HepG2 (cell line): Measurements from ENCODE around the gene FANCG. TPM values are rescaled to one million over a fixed set of nuclear protein-coding genes. Genes with fewer than 3 reads are reported as not detected.

Experiments used
- ATAC-seq: fragments of 200-7000 bp; cut with Tn5 transposase; 3 replicates; pipeline ENCODE4 v1.9.1; 2020; ENCODE audit warnings: mild to moderate bottlenecking, moderate library complexity
- BruUV-seq: library from RNA; stranded (reverse); fragments of 400-500 nt; replicated peaks from 2 replicates; lab custom pipeline; 2021; lab: Mats Ljungman, UMichigan
- CTCF ChIA-PET: fragments of 300-600 bp; formaldehyde crosslinking; extraction: SDS; loops from one replicate; lab custom pipeline; 2021; ENCODE audit warnings: low total read pairs, inconsistent platforms, low intra/inter-chr PET ratio; lab: Yijun Ruan, JAX
- POLR2A ChIA-PET: fragments of 350-600 bp; sonication (Branson Sonifier 250); formaldehyde crosslinking; loops from one replicate; lab custom pipeline; 2020; ENCODE audit warnings: antibody characterized with exemption, inconsistent platforms; lab: Yijun Ruan, JAX
- DNase-seq: peaks from one replicate; pipeline ENCODE4 v3.0.0-alpha.2; 2015; ENCODE audit warnings: low spot score
- FAIRE-seq: peaks from 3 replicates; lab custom pipeline; 2011; peaks lifted over from hg19 to GRCh38; lab: Jason Lieb, UNC
- H2AFZ ChIP-seq: one replicate; pipeline ENCODE4 v1.6.1; 2011; ENCODE audit warnings: low read length, inconsistent platforms
- H3K27ac ChIP-seq: fragments of 300-600 bp; 3 replicates; pipeline ENCODE4 v1.8.0; 2011; ENCODE audit warnings: mixed run types, mild to moderate bottlenecking, mixed read lengths, low read length, inconsistent platforms; ENCODE audit not compliant: insufficient read depth; ENCODE audit errors: extremely low read length
- H3K27me3 ChIP-seq, 2 experiments: fragments of 200-600 bp in 1 of 2; 2 replicates in 1 of 2; 3 replicates in 1 of 2; pipeline versions ENCODE4 v1.6.0 to v1.8.0; 2011; ENCODE audit warnings: low read length in 2 of 2, mild to moderate bottlenecking in 2 of 2, moderate library complexity in 2 of 2, inconsistent platforms in 1 of 2; ENCODE audit not compliant: insufficient read depth in 2 of 2, control insufficient read depth in 1 of 2
- H3K36me3 ChIP-seq, 2 experiments: fragments of 200-600 bp in 1 of 2; replicated peaks in 1 of 2; 2 replicates in 1 of 2; 3 replicates in 1 of 2; pipeline versions ENCODE4 v1.5.1 to v1.8.0; 2011; ENCODE audit warnings: low read length in 2 of 2, inconsistent platforms in 1 of 2; ENCODE audit not compliant: insufficient read depth in 2 of 2, control insufficient read depth in 1 of 2
- H3K4me1 ChIP-seq: 2 replicates; pipeline ENCODE4 v1.5.1; 2012; ENCODE audit warnings: low read length, inconsistent platforms; ENCODE audit not compliant: insufficient read depth
- H3K4me2 ChIP-seq: 2 replicates; pipeline ENCODE4 v1.6.0; 2011; ENCODE audit warnings: low read depth, low read length, inconsistent platforms
- H3K4me3 ChIP-seq, 3 experiments: fragments of 200-600 bp in 1 of 3; sonication (generic), shearing (Covaris generic) in 1 of 3; replicated peaks in 1 of 3; 2 replicates each; pipeline ENCODE4 v1.5.1; 2011 to 2016; ENCODE audit warnings: low read length in 3 of 3, inconsistent platforms in 2 of 3, low read depth in 2 of 3, mild to moderate bottlenecking in 2 of 3, control low read depth in 1 of 3, mixed read lengths in 1 of 3; ENCODE audit not compliant: insufficient read depth in 1 of 3
- H3K79me2 ChIP-seq: one replicate; pipeline ENCODE4 v1.6.1; 2011; ENCODE audit warnings: low read length, inconsistent platforms; ENCODE audit not compliant: insufficient read depth
- H3K9ac ChIP-seq: 2 replicates; pipeline ENCODE4 v1.6.0; 2011; ENCODE audit warnings: mild to moderate bottlenecking, low read depth, low read length, inconsistent platforms; ENCODE audit not compliant: insufficient read depth
- H3K9me3 ChIP-seq: 2 replicates; pipeline ENCODE4 v1.5.1; 2012; ENCODE audit warnings: mild to moderate bottlenecking, low read length
- H4K20me1 ChIP-seq: 2 replicates; pipeline ENCODE4 v1.6.0; 2011; ENCODE audit warnings: inconsistent platforms, mild to moderate bottlenecking, low read length, moderate library complexity; ENCODE audit not compliant: insufficient read depth
- BHLHE40 ChIP-seq: IDR thresholded peaks from 2 replicates; pipeline ENCODE4 v1.6.1; 2011; ENCODE audit warnings: low read length, improper control_type of control experiment
- FOXJ3 ChIP-seq: sonication (generic); formaldehyde crosslinking; IDR thresholded peaks from 2 replicates; pipeline ENCODE4 v1.4.0; 2020; ENCODE audit warnings: missing genetic modification reagents, mild to moderate bottlenecking, borderline replicate concordance
- GTF3A ChIP-seq: sonication (generic); formaldehyde crosslinking; conservative IDR thresholded peaks from 2 replicates; pipeline ENCODE4 v1.4.0; 2020; ENCODE audit warnings: mild to moderate bottlenecking, missing genetic modification reagents
- HOXD1 ChIP-seq: sonication (generic); formaldehyde crosslinking; IDR thresholded peaks from 2 replicates; pipeline ENCODE4 v1.5.0; 2020; ENCODE audit warnings: missing genetic modification reagents
- RCOR2 ChIP-seq: IDR thresholded peaks from 2 replicates; pipeline ENCODE4 v1.6.1; 2016; ENCODE audit warnings: missing biosample characterization, missing genetic modification reagents
- RNF2 ChIP-seq: fragments of 450-650 bp; conservative IDR thresholded peaks from 2 replicates; pipeline ENCODE4 v1.6.1; 2016; ENCODE audit warnings: low read depth
- SIN3A ChIP-seq: IDR thresholded peaks from 2 replicates; pipeline ENCODE4 v1.6.1; 2011; ENCODE audit warnings: low read depth, mild to moderate bottlenecking, control low read depth, low read length, borderline replicate concordance
- TGIF2 ChIP-seq: IDR thresholded peaks from 2 replicates; pipeline ENCODE4 v1.6.1; 2016; ENCODE audit warnings: control low read depth, missing compliant biosample characterization
- ZNF225 ChIP-seq: sonication (generic); formaldehyde crosslinking; IDR thresholded peaks from 2 replicates; pipeline ENCODE4 v1.4.0; 2020; ENCODE audit warnings: mild to moderate bottlenecking, missing genetic modification reagents
- ZNF350 ChIP-seq: sonication (generic); formaldehyde crosslinking; IDR thresholded peaks from 2 replicates; pipeline ENCODE4 v1.4.0; 2020; ENCODE audit warnings: mild to moderate bottlenecking, low read depth, missing genetic modification reagents, borderline replicate concordance
- ZNF367 ChIP-seq: sonication (generic); formaldehyde crosslinking; IDR thresholded peaks from 2 replicates; pipeline ENCODE4 v1.4.0; 2020; ENCODE audit warnings: missing genetic modification reagents, borderline replicate concordance
- ZSCAN22 ChIP-seq: sonication (generic); formaldehyde crosslinking; IDR thresholded peaks from 2 replicates; pipeline ENCODE4 v1.4.0; 2020; ENCODE audit warnings: mild to moderate bottlenecking, missing genetic modification reagents
- WGBS: methylation state at CpG from one replicate; pipeline ENCODE4 v1.1.6; 2017; ENCODE audit warnings: low lambda C conversion rate; 5-methylcytosine and 5-hydroxymethylcytosine counted together
- in situ Hi-C: cut with HindIII; loops from 2 replicates; pipeline ENCODE4 v1.10.0; 2017; ENCODE audit warnings: low pct_unique_long_range_greater_than_20kb; ENCODE audit not compliant: extremely low pct_ligation_motif_present
- intact Hi-C: fragments of 100-400 bp; cut with micrococcal nuclease; formaldehyde crosslinking; loops from one replicate; pipeline ENCODE4 v1.10.0; 2022; ENCODE audit not compliant: unreplicated experiment
- polyA plus RNA-seq, 8 experiments: library from polyadenylated mRNA; depleted of rRNA in 3 of 8; stranded (reverse) in 7 of 8; unstranded in 1 of 8; fragments of >200 nt; fragmentation: Illumina TruSeq in 4 of 8; extraction: Trizol in 4 of 8; gene quantifications; 2 replicates each; pipeline versions ENCODE4 v1.2.1 to v1.2.3, GENCODE V29; 2011 to 2016; ENCODE audit warnings: low read depth in 4 of 8, missing spikeins in 1 of 8, mixed read lengths in 1 of 8; ENCODE audit not compliant: insufficient read depth in 1 of 8
- total RNA-seq, 5 experiments: library from RNA; depleted of rRNA; stranded (reverse); fragments of >200 nt; fragmentation: Illumina TruSeq; extraction: Trizol; gene quantifications; 2 replicates each; pipeline ENCODE4 v1.2.3, GENCODE V29; 2016; ENCODE audit warnings: low read depth in 1 of 5
- TF ChIP-seq, protein P1 (sequence below): sonication (generic); formaldehyde crosslinking; IDR thresholded peaks from 2 replicates; pipeline ENCODE4 v1.4.0; 2020; ENCODE audit warnings: missing genetic modification reagents
- TF ChIP-seq, protein P2 (sequence below): sonication (generic); formaldehyde crosslinking; IDR thresholded peaks from 2 replicates; pipeline ENCODE4 v1.8.0; 2022; ENCODE audit warnings: mild to moderate bottlenecking, missing genetic modification reagents, moderate library complexity

Gene FANCG
- total and polyA plus RNA-seq, 2 of the 13 experiments (the other 11 are each of a cell fraction or from before 2014, with no cell fraction given): 14.4 to 45.1 TPM

DNA sequence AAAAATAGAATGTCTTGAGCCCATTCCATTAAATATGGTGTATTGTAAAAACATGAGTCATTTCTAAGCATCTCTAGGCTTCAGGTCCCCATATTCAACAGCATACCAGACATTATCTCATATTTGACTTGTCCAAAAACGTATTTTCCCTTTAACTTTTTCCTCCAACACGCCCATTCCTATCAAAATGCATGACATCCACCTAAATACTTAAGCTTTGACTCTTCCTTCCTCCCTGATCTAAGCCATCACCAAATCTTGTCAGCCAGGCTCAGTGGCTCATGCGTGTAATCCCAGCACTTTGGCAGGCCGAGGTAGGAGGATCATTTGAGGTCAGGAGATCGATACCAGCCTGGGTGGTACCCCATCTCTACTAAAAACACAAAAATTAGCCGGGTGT is 31.2 kb downstream of the FANCG start:
- H3K4me3 ChIP-seq: no peak overlapping the region
- no peak for FAIRE-seq
- POLR2A ChIA-PET: no interaction called here
- H2AFZ ChIP-seq: no peak overlapping the region
- H3K79me2 ChIP-seq: no peaks in the 10 kb centered on the region
- BruUV-seq: no TSS peak
- no peak for DNase-seq
- intact Hi-C loops: no loop called here
- H3K27ac ChIP-seq: no peak overlapping the region
- in situ Hi-C loops: no loop called here
- no peak overlapping the region for H3K9ac ChIP-seq
- 95% methylated on average over 6 of the region's 6 CpGs for WGBS
- TF ChIP-seq BHLHE40 (no peak), ZNF225 (CRISPR knock-in tag) (no peak), RCOR2 (no peak), TGIF2 (CRISPR knock-in tag) (no peak), RNF2 (no peak), GTF3A (CRISPR knock-in tag) (no peak), SIN3A (no peak), ZNF350 (CRISPR knock-in tag) (no peak), HOXD1 (CRISPR knock-in tag) (no peak), FOXJ3 (CRISPR knock-in tag) (no peak), ZSCAN22 (CRISPR knock-in tag) (no peak), ZNF367 (CRISPR knock-in tag) (no peak)
- TF ChIP-seq, protein P1, sequence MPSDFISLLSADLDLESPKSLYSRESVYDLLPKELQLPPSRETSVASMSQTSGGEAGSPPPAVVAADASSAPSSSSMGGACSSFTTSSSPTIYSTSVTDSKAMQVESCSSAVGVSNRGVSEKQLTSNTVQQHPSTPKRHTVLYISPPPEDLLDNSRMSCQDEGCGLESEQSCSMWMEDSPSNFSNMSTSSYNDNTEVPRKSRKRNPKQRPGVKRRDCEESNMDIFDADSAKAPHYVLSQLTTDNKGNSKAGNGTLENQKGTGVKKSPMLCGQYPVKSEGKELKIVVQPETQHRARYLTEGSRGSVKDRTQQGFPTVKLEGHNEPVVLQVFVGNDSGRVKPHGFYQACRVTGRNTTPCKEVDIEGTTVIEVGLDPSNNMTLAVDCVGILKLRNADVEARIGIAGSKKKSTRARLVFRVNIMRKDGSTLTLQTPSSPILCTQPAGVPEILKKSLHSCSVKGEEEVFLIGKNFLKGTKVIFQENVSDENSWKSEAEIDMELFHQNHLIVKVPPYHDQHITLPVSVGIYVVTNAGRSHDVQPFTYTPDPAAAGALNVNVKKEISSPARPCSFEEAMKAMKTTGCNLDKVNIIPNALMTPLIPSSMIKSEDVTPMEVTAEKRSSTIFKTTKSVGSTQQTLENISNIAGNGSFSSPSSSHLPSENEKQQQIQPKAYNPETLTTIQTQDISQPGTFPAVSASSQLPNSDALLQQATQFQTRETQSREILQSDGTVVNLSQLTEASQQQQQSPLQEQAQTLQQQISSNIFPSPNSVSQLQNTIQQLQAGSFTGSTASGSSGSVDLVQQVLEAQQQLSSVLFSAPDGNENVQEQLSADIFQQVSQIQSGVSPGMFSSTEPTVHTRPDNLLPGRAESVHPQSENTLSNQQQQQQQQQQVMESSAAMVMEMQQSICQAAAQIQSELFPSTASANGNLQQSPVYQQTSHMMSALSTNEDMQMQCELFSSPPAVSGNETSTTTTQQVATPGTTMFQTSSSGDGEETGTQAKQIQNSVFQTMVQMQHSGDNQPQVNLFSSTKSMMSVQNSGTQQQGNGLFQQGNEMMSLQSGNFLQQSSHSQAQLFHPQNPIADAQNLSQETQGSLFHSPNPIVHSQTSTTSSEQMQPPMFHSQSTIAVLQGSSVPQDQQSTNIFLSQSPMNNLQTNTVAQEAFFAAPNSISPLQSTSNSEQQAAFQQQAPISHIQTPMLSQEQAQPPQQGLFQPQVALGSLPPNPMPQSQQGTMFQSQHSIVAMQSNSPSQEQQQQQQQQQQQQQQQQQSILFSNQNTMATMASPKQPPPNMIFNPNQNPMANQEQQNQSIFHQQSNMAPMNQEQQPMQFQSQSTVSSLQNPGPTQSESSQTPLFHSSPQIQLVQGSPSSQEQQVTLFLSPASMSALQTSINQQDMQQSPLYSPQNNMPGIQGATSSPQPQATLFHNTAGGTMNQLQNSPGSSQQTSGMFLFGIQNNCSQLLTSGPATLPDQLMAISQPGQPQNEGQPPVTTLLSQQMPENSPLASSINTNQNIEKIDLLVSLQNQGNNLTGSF (CRISPR knock-in tag): no peak
- TF ChIP-seq, protein P2, sequence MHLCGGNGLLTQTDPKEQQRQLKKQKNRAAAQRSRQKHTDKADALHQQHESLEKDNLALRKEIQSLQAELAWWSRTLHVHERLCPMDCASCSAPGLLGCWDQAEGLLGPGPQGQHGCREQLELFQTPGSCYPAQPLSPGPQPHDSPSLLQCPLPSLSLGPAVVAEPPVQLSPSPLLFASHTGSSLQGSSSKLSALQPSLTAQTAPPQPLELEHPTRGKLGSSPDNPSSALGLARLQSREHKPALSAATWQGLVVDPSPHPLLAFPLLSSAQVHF: no peak
- TF ChIP-seq, all 625 proteins: peak for 0
- Histone ChIP-seq H3K27me3 (no peaks in the 10 kb centered on the region), H3K4me2 (no peak overlapping the region), H3K4me1 (peaks cover 6% of the 10 kb centered on the region; the same call in 1 of the 2 replicates), H3K9me3 (no peaks in the 10 kb centered on the region), H4K20me1 (no peaks in the 10 kb centered on the region; the same call in 1 of the 2 replicates), H3K36me3 (0 out of 5 replicates have a peak, but pooled peaks cover 0 to 1% of the 10 kb centered on the region in 2 experiments)
- no peak for ATAC-seq
- CTCF ChIA-PET: no interaction called here
